Activated CD4-positive, alpha-beta T cell treated with anti-CD3 and anti-CD28 coated beads, Interleukin-2, amount 50 U/mL, for 24 hours (primary cell): ENCODE results near the gene CSF2RB.
"Not testable (repeated sequence)": the region's sequence is repeated elsewhere in the genome, so short reads cannot be mapped to it uniquely, and the experiment has no call there.

Experiments
- DNase-seq, 2 donors: peaks; one replicate each; pipeline ENCODE4 v3.0.0-alpha.2; 2020; ENCODE audit warnings: low read depth in 1 of 2, low spot score in 1 of 2

CSF2RB gene

GRCh38 chr22:36963302-36963701 is 49.9 kb downstream of the CSF2RB start:
- DNase-seq, result no peak

DNA sequence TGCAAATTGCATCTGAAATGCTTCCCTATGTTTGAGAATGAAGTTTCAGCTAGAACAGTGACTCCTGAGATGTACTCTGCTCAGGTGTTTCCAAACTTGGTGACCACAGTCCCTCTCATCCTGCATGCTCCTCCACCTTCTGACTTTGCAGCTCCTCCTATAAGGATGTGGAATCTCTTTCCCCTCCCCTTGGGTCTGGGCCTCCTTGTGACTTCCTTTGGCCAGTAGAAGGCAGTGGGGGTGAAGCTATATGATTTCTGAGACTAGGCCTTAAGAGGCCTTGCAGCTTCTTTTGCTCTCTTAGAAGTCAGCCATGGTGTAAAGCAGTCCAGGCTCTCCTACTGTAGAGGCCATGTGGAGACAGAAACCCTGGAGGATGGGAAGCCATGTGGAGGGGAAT is 50.7 kb downstream of the CSF2RB start:
- DNase-seq, result no peak

GRCh38 chr22:36965696-36966095 is 52.3 kb downstream of the CSF2RB start:
- DNase-seq, result no peak

GRCh38 chr22:36966851-36967540 is 53.6 kb downstream of the CSF2RB start:
- no peak for DNase-seq

DNA sequence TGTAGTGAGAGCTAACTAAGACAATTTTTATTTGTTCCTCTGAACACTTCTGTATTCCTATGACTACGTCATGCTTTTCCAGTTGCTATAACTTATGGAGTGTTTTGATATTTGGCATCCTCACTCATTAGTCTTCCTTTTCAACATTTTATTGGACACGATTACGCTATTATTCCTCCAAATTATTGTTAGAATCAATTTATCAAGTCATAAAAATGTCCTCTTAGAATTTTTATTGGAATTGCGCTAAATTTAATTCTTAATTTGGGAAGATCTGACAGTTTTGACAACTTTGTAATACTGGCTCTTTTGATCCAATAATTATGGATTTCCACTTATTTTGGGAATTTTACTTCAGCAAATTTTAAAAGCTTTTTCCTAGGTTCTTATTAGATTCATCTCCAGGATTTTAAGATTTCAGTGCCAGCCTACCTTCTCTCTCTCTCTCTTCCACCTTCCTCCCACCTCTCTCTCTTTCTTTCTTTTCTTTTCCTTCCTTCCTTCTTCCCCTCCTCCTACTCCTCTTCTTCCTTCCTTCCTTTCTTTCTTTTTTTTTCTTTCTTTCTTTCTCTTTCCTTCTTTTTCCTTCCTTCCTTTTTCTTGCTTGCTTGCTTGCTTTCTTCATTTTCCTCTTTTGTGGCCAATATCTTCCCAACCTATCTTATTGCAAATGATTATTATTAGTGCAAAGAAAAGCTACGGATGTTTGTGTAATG is 55.0 kb downstream of the CSF2RB start:
- no peak for DNase-seq

DNA sequence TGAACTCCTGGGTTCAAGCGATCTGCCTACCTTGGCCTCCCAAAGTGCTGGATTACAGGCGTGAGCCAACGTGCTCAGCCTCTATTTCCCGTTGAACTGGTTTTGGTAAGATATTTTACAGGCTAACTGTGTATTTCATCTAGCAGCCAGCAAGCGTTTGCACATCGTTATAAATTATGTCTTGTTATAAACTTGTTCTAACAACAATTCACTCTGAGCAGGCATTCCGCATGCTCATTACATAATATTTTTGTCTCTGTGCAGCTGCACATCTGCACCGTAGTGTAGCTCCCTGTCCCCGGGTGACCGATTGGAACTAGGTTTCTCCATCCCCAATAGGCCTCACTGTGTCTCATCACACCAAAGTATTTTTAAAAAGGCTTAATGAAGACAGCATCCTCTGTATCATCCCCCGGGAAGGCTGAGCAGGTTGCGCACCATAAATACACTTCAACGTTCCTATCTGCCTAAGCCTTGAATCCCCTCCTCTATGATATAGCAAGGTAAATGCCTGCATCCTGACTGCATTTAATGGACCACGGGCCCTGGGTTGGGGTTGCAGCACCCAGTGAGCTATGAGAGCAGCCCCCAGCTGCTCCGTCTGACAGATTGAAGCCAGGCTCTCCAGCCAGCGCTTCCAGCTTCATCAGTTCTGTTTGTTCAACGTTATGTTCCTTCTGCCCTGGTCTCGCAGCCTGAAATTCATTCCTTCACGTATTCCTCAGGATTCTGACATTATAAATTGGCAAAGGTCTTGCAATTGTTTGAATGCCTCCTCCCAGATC is 58.1 kb downstream of the CSF2RB start:
- no peak for DNase-seq

DNA sequence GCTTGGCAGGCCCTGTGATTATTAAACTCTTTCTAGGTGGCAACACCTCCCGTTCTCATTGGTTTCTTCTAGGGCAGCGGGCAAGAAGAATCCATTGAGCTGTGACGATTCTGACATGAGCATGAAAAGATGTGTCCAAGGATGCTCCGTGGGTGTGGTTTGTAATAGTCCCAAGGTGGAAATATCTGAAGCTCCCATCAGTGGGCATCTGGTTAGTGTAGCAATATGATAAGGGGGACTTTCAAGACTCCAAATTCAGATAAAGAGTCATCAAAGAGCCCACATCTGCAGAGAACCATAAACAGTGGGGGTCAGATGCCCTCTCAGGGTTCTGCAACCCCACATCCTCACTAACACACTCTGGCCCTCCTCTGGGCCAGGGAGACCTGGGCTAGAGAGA is 63.2 kb downstream of the CSF2RB start:
- no peak for DNase-seq

- peak; percentile 46 to 65 for DNase-seq
These were observed 64.0 kb downstream of the CSF2RB start for GRCh38 chr22:36977401-36977861.

GRCh38 chr22:36977947-36978660 is 64.7 kb downstream of the CSF2RB start:
- DNase-seq, result peak; percentile 72 to 89

GRCh38 chr22:36979016-36979910 is 65.8 kb downstream of the CSF2RB start:
- DNase-seq, result no peak

DNA sequence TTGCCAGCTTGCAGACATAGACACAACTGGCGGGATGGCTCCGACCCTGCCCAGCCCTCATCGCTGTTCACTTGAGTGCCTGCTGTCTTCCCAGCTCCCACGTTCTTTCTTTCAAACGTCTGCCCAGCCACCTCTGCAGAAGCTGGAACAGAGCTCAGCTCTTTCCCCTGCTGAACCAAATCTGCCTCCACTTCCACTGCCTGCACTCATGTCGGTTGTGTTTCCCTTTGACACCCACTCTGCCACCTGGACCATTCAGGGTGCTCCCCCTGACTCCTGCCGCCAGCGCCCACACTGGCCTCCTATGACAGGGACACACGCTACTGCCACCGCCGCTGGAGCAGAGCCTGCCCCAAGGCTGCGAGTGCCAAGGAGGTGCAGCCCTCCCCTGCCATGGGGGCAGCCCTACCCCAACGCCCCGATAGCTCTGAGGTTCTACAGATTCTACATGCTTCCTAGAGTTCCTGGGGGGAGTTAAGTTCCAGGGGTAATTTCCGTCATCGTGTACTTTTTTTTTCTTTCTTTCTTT is 67.9 kb downstream of the CSF2RB start:
- DNase-seq, result no peak

GRCh38 chr22:36982136-36982535 is 68.7 kb downstream of the CSF2RB start:
- DNase-seq, result no peak

DNA sequence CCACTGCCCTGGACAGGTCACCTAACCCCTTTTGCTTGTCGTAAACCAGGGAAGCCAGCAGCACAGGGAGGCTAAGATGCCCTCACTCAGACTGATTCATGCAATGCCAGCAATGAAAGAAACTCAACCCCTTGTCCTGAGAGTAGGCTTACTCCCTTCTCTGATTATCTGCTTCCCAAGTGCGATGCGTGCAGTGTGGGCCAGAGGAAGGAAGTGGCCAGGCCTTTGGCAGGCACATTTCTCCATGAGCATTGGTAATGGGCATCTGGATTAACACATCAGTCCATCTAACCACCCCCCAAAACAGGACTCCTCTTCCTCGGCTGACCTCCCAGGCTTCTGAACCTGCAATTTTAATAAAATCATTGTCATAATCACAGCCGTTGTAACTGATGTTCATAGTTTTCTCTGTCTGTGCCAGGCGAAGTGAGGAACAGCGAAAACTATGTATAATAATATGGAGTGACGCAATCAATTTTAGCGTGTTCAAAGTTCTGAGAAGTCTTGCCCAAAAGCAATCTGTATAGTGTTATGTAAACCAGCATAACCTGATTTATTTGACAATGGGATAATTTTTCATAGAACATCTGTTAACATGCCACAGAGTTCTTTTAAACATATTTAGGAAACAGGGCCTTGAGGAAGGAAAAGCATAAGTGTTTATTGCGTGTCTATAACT is 71.9 kb downstream of the CSF2RB start:
- DNase-seq, result no peak

DNA sequence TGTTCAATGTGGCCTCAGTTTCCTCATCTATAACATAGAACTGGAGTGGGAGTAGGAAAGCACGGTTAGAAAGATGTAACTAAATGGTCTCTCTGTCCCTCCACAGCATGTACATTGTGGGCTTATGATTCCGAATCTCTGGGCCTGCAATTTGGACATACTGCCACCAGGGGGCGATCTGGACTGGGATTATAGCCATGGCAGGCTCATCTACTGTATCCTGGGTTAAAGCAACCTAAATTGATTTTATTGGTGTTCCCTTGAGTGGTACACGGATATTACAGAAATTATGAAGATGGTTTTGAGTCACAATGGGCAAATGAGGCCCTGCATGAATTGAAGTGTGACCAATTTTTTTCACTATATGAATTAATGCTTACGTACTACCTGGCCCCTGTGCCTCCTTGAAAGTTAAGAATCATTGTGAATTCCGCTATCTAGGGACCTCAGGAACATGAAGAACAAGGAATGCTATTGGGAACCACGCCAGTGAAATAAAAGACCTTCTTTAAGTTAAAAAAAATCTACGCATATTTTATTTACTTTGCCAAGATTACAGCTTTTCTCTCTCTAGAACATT is 72.9 kb downstream of the CSF2RB start:
- peak in 1 of 2 donors; percentile 30 for DNase-seq

- DNase-seq, result no peak
These were observed 74.8 kb downstream of the CSF2RB start for GRCh38 chr22:36988075-36988832.

- not testable (repeated sequence) for DNase-seq
These were observed 75.6 kb downstream of the CSF2RB start for GRCh38 chr22:36989012-36989411.
